AG04450 (cell line): ENCODE results near the gene GP5. TPM values are rescaled to one million over a fixed set of nuclear protein-coding genes. Genes with fewer than 3 reads are reported as not detected.

Source experiments
- CTCF ChIA-PET: fragments of 300-600, 350-600 bp; formaldehyde crosslinking; extraction: SDS; loops from one replicate; lab custom pipeline; 2022; ENCODE audit warnings: antibody characterized with exemption, inconsistent platforms; lab: Charles Lee
- POLR2A ChIA-PET: fragments of 350-600 bp; formaldehyde crosslinking; extraction: SDS; loops from one replicate; lab custom pipeline; 2021; ENCODE audit warnings: antibody characterized with exemption, inconsistent platforms; lab: Yijun Ruan, JAX
- DNase-seq: peaks from one replicate; pipeline ENCODE4 v3.0.0-alpha.2; 2011; ENCODE audit warnings: low read depth, low spot score
- H3K27ac ChIP-seq: one replicate; pipeline ENCODE4 v1.5.1; 2012; ENCODE audit warnings: low read depth, low read length, control low read depth
- H3K27me3 ChIP-seq: one replicate; pipeline ENCODE4 v1.6.0; 2012; ENCODE audit warnings: low read length; ENCODE audit not compliant: control insufficient read depth, insufficient read depth
- H3K4me3 ChIP-seq: 2 replicates; pipeline ENCODE4 v1.5.1; 2011; ENCODE audit warnings: mild to moderate bottlenecking, low read depth, low read length, control low read depth
- H3K9me3 ChIP-seq: 2 replicates; pipeline ENCODE4 v1.5.1; 2012; ENCODE audit warnings: low read length; ENCODE audit not compliant: control insufficient read depth, insufficient read depth
- CTCF ChIP-seq: IDR thresholded peaks from 2 replicates; pipeline ENCODE4 v1.5.1; 2011; ENCODE audit warnings: low read depth, low read length, control low read depth, inconsistent platforms
- polyA plus RNA-seq: library from polyadenylated mRNA; depleted of rRNA; stranded (reverse); fragments of >200 nt; gene quantifications from 2 replicates; pipeline ENCODE4 v1.2.3, GENCODE V29; 2011

The GP5 gene
- polyA plus RNA-seq, 1 experiment, result 0.06 TPM

DNA sequence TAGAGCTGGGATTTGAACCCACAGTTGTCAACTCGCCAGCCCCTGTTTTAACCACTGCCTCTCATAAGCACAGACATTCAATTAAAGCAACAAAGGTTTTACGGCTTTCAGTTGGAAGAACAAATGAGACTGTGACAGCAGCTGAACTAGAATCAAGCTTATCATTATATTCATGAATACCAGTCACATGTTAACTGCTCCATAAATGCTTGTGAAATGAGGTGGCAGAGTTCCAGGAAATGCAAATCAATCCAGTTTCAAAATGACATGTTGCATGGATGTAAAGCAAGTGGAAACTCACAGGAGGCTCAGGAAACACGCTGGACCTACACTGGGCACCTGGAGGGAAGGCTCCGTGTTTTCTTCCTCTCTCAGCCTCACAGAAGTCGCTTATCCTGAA lies 3.9 kb downstream of the GP5 start:
- H3K4me3 ChIP-seq, result no peak overlapping the region
- POLR2A ChIA-PET, result no interaction called here

DNA sequence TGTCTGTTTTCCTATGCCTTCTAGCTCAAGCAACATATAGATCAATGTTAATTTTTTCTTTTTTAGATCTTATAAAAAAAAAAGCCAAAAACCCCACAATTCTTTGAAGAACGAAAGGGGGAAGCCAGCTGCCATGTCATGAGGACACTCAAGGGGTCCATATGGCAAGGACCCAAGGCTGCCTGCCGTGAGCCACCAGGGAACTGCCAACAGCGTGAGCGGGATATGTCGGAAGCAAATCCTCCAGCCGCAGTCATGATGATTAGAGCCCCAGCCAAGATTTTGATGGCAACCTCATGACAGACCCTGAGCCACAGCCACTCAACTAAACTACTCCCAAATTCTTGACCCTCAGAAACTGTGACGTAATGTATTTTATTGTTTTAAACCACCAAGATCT lies 6.5 kb downstream of the GP5 start:
- Histone ChIP-seq H3K9me3 (peaks cover 3% of the 10 kb centered on the region; the same call in 1 of the 2 replicates), H3K27me3 (peaks cover 22% of the 10 kb centered on the region), H3K27ac (no peak overlapping the region), H3K4me3 (no peak overlapping the region)
- ChIA-PET CTCF (interaction anchor here (0.6 to 2.3 kb wide), 3 partner anchors 11 to 48 kb away, joined by 3 to 9 read pairs (median 5); no protein-coding TSS in a partner anchor), POLR2A (no interaction called here)
- no peak for TF ChIP-seq CTCF
- no peak for DNase-seq

More for the DNA sequence above, 3.9 kb downstream of the GP5 start:
- no peak overlapping the region for H3K27ac ChIP-seq
- peaks cover 3% of the 10 kb centered on the region; the same call in 1 of the 2 replicates for H3K9me3 ChIP-seq
- peaks cover 25% of the 10 kb centered on the region for H3K27me3 ChIP-seq
- TF ChIP-seq CTCF, result no peak
- no peak for DNase-seq
- CTCF ChIA-PET, result interaction anchor here (0.9 to 6.7 kb wide), 6 partner anchors 9 to 55 kb away, joined by 3 to 69 read pairs (median 8); no protein-coding TSS in a partner anchor

- no peak for TF ChIP-seq CTCF
- no peak for DNase-seq
- ChIA-PET CTCF (interaction anchor here (1.0 to 2.3 kb wide), 3 partner anchors 41 to 47 kb away, joined by 3 to 9 read pairs (median 4); no protein-coding TSS in a partner anchor), POLR2A (no interaction called here)
- Histone ChIP-seq H3K4me3 (no peak overlapping the region), H3K9me3 (peaks cover 6% of the 10 kb centered on the region; the same call in 1 of the 2 replicates), H3K27ac (no peak overlapping the region), H3K27me3 (peaks cover 27% of the 10 kb centered on the region)
These were observed 8.2 kb downstream of the GP5 start for GRCh38 chr3:194390835-194391234.

GRCh38 chr3:194389269-194389668 lies 9.8 kb downstream of the GP5 start:
- DNase-seq, result no peak
- ChIA-PET POLR2A (interaction anchor here (0.8 kb wide), 1 partner anchor 9 kb away, joined by 3 read pairs; no protein-coding TSS in a partner anchor), CTCF (interaction anchor here (1.3 to 1.4 kb wide), 2 partner anchors 14 to 46 kb away, joined by 3 to 4 read pairs; no protein-coding TSS in a partner anchor)
- H3K27ac ChIP-seq, result no peak overlapping the region
- H3K27me3 ChIP-seq, result peaks cover 34% of the 10 kb centered on the region
- H3K4me3 ChIP-seq, result no peak overlapping the region
- H3K9me3 ChIP-seq, result peaks cover 7% of the 10 kb centered on the region; the same call in 1 of the 2 replicates
- TF ChIP-seq CTCF, result no peak

GRCh38 chr3:194387926-194388418 lies 11.1 kb downstream of the GP5 start:
- H3K9me3 ChIP-seq, result peaks cover 7% of the 10 kb centered on the region; the same call in 1 of the 2 replicates
- TF ChIP-seq CTCF, result no peak
- no peak for DNase-seq
- ChIA-PET POLR2A (no interaction called here), CTCF (interaction anchor here (1.1 to 1.3 kb wide), 2 partner anchors 16 to 44 kb away, joined by 3 to 4 read pairs; no protein-coding TSS in a partner anchor)
- H3K27ac ChIP-seq, result no peak overlapping the region
- H3K4me3 ChIP-seq, result no peak overlapping the region
- H3K27me3 ChIP-seq, result peaks cover 40% of the 10 kb centered on the region
